ENCODE results near the gene CPLX1.

The CPLX1 gene

DNA sequence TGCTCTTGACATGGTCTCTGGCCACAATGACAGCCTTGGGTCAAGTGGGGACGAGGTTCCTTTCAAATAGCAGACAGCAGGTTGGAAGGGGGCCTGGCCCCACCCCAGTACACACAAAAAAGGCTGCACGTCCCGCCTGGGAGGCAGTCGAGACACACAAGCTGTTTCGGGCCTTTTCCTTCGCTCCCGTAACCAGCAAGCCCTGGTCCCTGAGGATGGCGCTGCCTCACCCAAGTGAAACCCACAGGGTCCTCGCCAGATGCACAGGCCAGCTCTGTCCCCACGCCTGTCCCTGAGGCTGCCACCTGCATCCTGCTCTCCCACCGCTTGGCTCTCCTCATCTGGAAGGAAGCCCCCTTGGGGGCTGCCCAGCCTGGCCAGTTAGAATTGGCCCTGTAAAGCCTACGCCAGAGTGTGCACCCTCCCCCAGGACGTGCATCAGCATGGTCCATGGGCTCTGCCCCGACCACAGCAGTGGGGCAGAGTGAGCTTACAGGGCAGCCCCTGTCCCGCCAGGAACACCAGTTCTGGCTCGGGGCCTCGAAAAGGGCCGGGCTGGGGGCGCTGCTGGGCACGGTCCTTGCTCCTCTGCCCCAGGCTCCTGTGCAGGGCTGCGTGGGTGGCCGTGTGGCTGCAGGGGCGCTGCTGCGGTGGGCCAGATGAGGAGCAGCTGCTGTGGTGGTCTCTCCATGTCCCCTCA, 2.0 kb downstream of the CPLX1 start:
- Histone ChIP-seq H3K27me3 (replicated peaks) (peaks cover 54% of the 10 kb centered on the region), H3K36me3 (replicated peaks) (no peaks in the 10 kb centered on the region), H3K4me3 (ENCODE audit: low read depth, low read length) (no peak overlapping the region), H3K27ac (no peak overlapping the region)
- DNase-seq = no peak
- in situ Hi-C loops (cut with HindIII; ENCODE audit: low pct_ligation_motif_present, low sequenced_read_pairs) = no loop called here
- no peak for TF ChIP-seq CTCF (IDR thresholded peaks at IDR 0.05; ENCODE audit: low read depth, low read length, missing control alignments)

GRCh38 chr4:823176-823760, 2.7 kb downstream of the CPLX1 start:
- no peaks in the 10 kb centered on the region for H3K36me3 ChIP-seq (replicated peaks)
- no peak overlapping the region for H3K27ac ChIP-seq
- in situ Hi-C loops (cut with HindIII; ENCODE audit: low pct_ligation_motif_present, low sequenced_read_pairs) = no loop called here
- TF ChIP-seq CTCF (IDR thresholded peaks at IDR 0.05; ENCODE audit: low read depth, low read length, missing control alignments) = no peak
- peaks cover 50% of the 10 kb centered on the region for H3K27me3 ChIP-seq (replicated peaks)
- H3K4me3 ChIP-seq (ENCODE audit: low read depth, low read length) = no peak overlapping the region
- DNase-seq = no peak

GRCh38 chr4:822361-823175, 3.4 kb downstream of the CPLX1 start:
- no peak for DNase-seq
- no peak overlapping the region for H3K4me3 ChIP-seq (ENCODE audit: low read depth, low read length)
- TF ChIP-seq CTCF (IDR thresholded peaks at IDR 0.05; ENCODE audit: low read depth, low read length, missing control alignments) = no peak
- peaks cover 43% of the 10 kb centered on the region for H3K27me3 ChIP-seq (replicated peaks)
- H3K27ac ChIP-seq = no peak overlapping the region
- no peaks in the 10 kb centered on the region for H3K36me3 ChIP-seq (replicated peaks)
- in situ Hi-C loops (cut with HindIII; ENCODE audit: low pct_ligation_motif_present, low sequenced_read_pairs) = no loop called here

DNA sequence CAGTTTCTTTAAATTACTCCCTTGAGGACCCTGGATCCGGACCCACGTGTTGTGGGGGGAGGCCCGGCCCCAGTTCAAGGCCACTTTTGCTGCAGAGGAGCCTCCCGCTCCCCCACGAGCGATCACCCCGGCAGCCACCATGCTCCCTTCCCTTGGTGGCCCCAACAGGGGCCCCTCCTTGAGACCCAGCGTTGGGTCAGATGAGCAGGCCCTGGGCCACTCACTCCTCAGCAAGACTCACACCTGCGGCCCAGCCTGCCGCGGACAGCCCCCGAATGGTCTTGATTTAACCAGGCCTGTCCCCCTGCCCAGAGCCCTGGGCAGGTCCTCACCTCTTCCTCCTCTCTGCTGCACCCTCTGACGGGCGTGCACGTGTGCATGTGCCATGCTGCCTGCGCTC, 4.3 kb downstream of the CPLX1 start:
- peaks cover 38% of the 10 kb centered on the region for H3K27me3 ChIP-seq (replicated peaks)
- H3K27ac ChIP-seq = no peak overlapping the region
- H3K36me3 ChIP-seq (replicated peaks) = no peaks in the 10 kb centered on the region
- no peak for DNase-seq
- no peak for TF ChIP-seq CTCF (IDR thresholded peaks at IDR 0.05; ENCODE audit: low read depth, low read length, missing control alignments)
- no peak overlapping the region for H3K4me3 ChIP-seq (ENCODE audit: low read depth, low read length)
- in situ Hi-C loops (cut with HindIII; ENCODE audit: low pct_ligation_motif_present, low sequenced_read_pairs) = no loop called here

DNA sequence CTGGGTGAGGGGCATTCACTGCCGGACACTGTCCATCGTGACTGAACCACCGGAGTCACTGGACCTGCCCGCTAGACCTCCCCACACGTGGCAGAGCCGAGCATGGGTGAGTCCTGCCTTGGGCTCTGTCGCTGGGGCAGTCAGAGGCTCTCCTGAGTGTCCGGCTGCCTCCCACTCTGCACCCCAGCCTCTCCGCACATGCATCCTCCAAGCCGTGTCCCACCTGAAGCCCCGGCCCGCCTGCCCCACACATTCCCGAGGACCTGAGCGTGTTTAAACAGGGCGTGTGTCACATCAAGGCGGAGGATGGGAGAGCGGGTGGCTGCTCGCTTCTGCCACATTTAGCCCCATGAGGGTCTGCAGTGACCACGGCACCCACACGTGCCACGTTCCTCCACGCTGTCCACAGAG, 4.7 kb downstream of the CPLX1 start:
- H3K27ac ChIP-seq = no peak overlapping the region
- H3K4me3 ChIP-seq (ENCODE audit: low read depth, low read length) = no peak overlapping the region
- no peak for TF ChIP-seq CTCF (IDR thresholded peaks at IDR 0.05; ENCODE audit: low read depth, low read length, missing control alignments)
- no peak for DNase-seq
- peaks cover 37% of the 10 kb centered on the region for H3K27me3 ChIP-seq (replicated peaks)
- in situ Hi-C loops (cut with HindIII; ENCODE audit: low pct_ligation_motif_present, low sequenced_read_pairs) = no loop called here
- H3K36me3 ChIP-seq (replicated peaks) = no peaks in the 10 kb centered on the region

Measured in brain microvascular endothelial cell (primary cell).